Measurements from ENCODE around the gene CDC42EP3. TPM values are rescaled to one million over a fixed set of nuclear protein-coding genes. Genes with fewer than 3 reads are reported as not detected.

CDC42EP3 gene
- total and polyA plus RNA-seq, 9 donors = 17.0 to 36.6 (median 26.7) TPM

- Histone ChIP-seq H3K36me3 (ENCODE audit: control insufficient read depth, insufficient read depth, low read length) (no peaks in the 10 kb centered on the region), H3K27me3 (ENCODE audit: control insufficient read depth, insufficient read depth, low read length) (no peaks in the 10 kb centered on the region), H3K4me1 (ENCODE audit: control insufficient read depth, insufficient read depth, low read length) (no peaks in the 10 kb centered on the region), H3K27ac (ENCODE audit: low read length) (no peak overlapping the region), H3K4me3 (ENCODE audit: low read length) (no peak overlapping the region), H3K9me3 (replicated peaks; ENCODE audit: control insufficient read depth, low read depth, low read length) (no peaks in the 10 kb centered on the region)
- 57% methylated on average over 1 of the region's 2 CpGs for WGBS (ENCODE audit: insufficient coverage)
- DNase-seq = peak; percentile 42
These were observed 36.7 kb upstream of the CDC42EP3 start for GRCh38 chr2:37708146-37708545.

- no peaks in the 10 kb centered on the region for H3K36me3 ChIP-seq (ENCODE audit: control insufficient read depth, insufficient read depth, low read length)
- no peak overlapping the region for H3K27ac ChIP-seq (ENCODE audit: low read length)
- WGBS (ENCODE audit: insufficient coverage) = 67% methylated on average over 1 of the region's 1 CpG
- no peaks in the 10 kb centered on the region for H3K4me1 ChIP-seq (ENCODE audit: control insufficient read depth, insufficient read depth, low read length)
- no peak for DNase-seq
- H3K9me3 ChIP-seq (replicated peaks; ENCODE audit: control insufficient read depth, low read depth, low read length) = no peaks in the 10 kb centered on the region
- H3K27me3 ChIP-seq (ENCODE audit: control insufficient read depth, insufficient read depth, low read length) = no peaks in the 10 kb centered on the region
- no peak overlapping the region for H3K4me3 ChIP-seq (ENCODE audit: low read length)
These were observed 36.0 kb upstream of the CDC42EP3 start for GRCh38 chr2:37707393-37707792.

GRCh38 chr2:37706334-37707183 lies 35.1 kb upstream of the CDC42EP3 start:
- H3K36me3 ChIP-seq (ENCODE audit: control insufficient read depth, insufficient read depth, low read length) = no peaks in the 10 kb centered on the region
- no peaks in the 10 kb centered on the region for H3K27me3 ChIP-seq (ENCODE audit: control insufficient read depth, insufficient read depth, low read length)
- H3K27ac ChIP-seq (ENCODE audit: low read length) = no peak overlapping the region
- H3K4me3 ChIP-seq (ENCODE audit: low read length) = no peak overlapping the region
- DNase-seq = no peak
- H3K9me3 ChIP-seq (replicated peaks; ENCODE audit: control insufficient read depth, low read depth, low read length) = no peaks in the 10 kb centered on the region
- no peaks in the 10 kb centered on the region for H3K4me1 ChIP-seq (ENCODE audit: control insufficient read depth, insufficient read depth, low read length)
- WGBS (ENCODE audit: insufficient coverage) = 56% methylated on average over 2 of the region's 4 CpGs

GRCh38 chr2:37705191-37705590 lies 33.7 kb upstream of the CDC42EP3 start:
- no peak overlapping the region for H3K27ac ChIP-seq (ENCODE audit: low read length)
- no peaks in the 10 kb centered on the region for H3K27me3 ChIP-seq (ENCODE audit: control insufficient read depth, insufficient read depth, low read length)
- no CpG with 5 or more reads among the region's 2 CpGs for WGBS (ENCODE audit: insufficient coverage)
- no peaks in the 10 kb centered on the region for H3K9me3 ChIP-seq (replicated peaks; ENCODE audit: control insufficient read depth, low read depth, low read length)
- H3K36me3 ChIP-seq (ENCODE audit: control insufficient read depth, insufficient read depth, low read length) = no peaks in the 10 kb centered on the region
- no peak overlapping the region for H3K4me3 ChIP-seq (ENCODE audit: low read length)
- DNase-seq = no peak
- no peaks in the 10 kb centered on the region for H3K4me1 ChIP-seq (ENCODE audit: control insufficient read depth, insufficient read depth, low read length)

- no peak overlapping the region for H3K4me3 ChIP-seq (ENCODE audit: low read length)
- H3K9me3 ChIP-seq (replicated peaks; ENCODE audit: control insufficient read depth, low read depth, low read length) = no peaks in the 10 kb centered on the region
- DNase-seq = no peak
- H3K27me3 ChIP-seq (ENCODE audit: control insufficient read depth, insufficient read depth, low read length) = no peaks in the 10 kb centered on the region
- WGBS (ENCODE audit: insufficient coverage) = 69% methylated on average over 1 of the region's 2 CpGs
- H3K4me1 ChIP-seq (ENCODE audit: control insufficient read depth, insufficient read depth, low read length) = peaks cover 3% of the 10 kb centered on the region
- H3K27ac ChIP-seq (ENCODE audit: low read length) = no peak overlapping the region
- no peaks in the 10 kb centered on the region for H3K36me3 ChIP-seq (ENCODE audit: control insufficient read depth, insufficient read depth, low read length)
These were observed 27.6 kb upstream of the CDC42EP3 start for GRCh38 chr2:37698931-37699481.

- H3K27me3 ChIP-seq (ENCODE audit: control insufficient read depth, insufficient read depth, low read length) = no peaks in the 10 kb centered on the region
- no peak overlapping the region for H3K4me3 ChIP-seq (ENCODE audit: low read length)
- WGBS (ENCODE audit: insufficient coverage) = 55% methylated on average over 3 of the region's 4 CpGs
- DNase-seq = peak; percentile 29
- H3K4me1 ChIP-seq (ENCODE audit: control insufficient read depth, insufficient read depth, low read length) = peaks cover 3% of the 10 kb centered on the region
- H3K27ac ChIP-seq (ENCODE audit: low read length) = no peak overlapping the region
- no peaks in the 10 kb centered on the region for H3K9me3 ChIP-seq (replicated peaks; ENCODE audit: control insufficient read depth, low read depth, low read length)
- no peaks in the 10 kb centered on the region for H3K36me3 ChIP-seq (ENCODE audit: control insufficient read depth, insufficient read depth, low read length)
These were observed 23.9 kb upstream of the CDC42EP3 start for GRCh38 chr2:37695336-37695735.

- Histone ChIP-seq H3K9me3 (replicated peaks; ENCODE audit: control insufficient read depth, low read depth, low read length) (no peaks in the 10 kb centered on the region), H3K27me3 (ENCODE audit: control insufficient read depth, insufficient read depth, low read length) (no peaks in the 10 kb centered on the region), H3K4me3 (ENCODE audit: low read length) (no peak overlapping the region), H3K27ac (ENCODE audit: low read length) (no peak overlapping the region), H3K36me3 (ENCODE audit: control insufficient read depth, insufficient read depth, low read length) (no peaks in the 10 kb centered on the region), H3K4me1 (ENCODE audit: control insufficient read depth, insufficient read depth, low read length) (peaks cover 2% of the 10 kb centered on the region)
- DNase-seq = no peak
These were observed 21.3 kb upstream of the CDC42EP3 start for GRCh38 chr2:37692711-37693110.

- WGBS (ENCODE audit: insufficient coverage) = no CpG with 5 or more reads among the region's 2 CpGs
- Histone ChIP-seq H3K9me3 (replicated peaks; ENCODE audit: control insufficient read depth, low read depth, low read length) (no peaks in the 10 kb centered on the region), H3K36me3 (ENCODE audit: control insufficient read depth, insufficient read depth, low read length) (no peaks in the 10 kb centered on the region), H3K27me3 (ENCODE audit: control insufficient read depth, insufficient read depth, low read length) (no peaks in the 10 kb centered on the region), H3K27ac (ENCODE audit: low read length) (no peak overlapping the region), H3K4me3 (ENCODE audit: low read length) (no peak overlapping the region), H3K4me1 (ENCODE audit: control insufficient read depth, insufficient read depth, low read length) (peaks cover 2% of the 10 kb centered on the region)
- peak; percentile 63 for DNase-seq
These were observed 18.3 kb upstream of the CDC42EP3 start for GRCh38 chr2:37689751-37690150.

GRCh38 chr2:37688771-37689468 lies 17.5 kb upstream of the CDC42EP3 start:
- Histone ChIP-seq H3K27me3 (ENCODE audit: control insufficient read depth, insufficient read depth, low read length) (no peaks in the 10 kb centered on the region), H3K4me1 (ENCODE audit: control insufficient read depth, insufficient read depth, low read length) (peaks cover 2% of the 10 kb centered on the region), H3K27ac (ENCODE audit: low read length) (no peak overlapping the region), H3K9me3 (replicated peaks; ENCODE audit: control insufficient read depth, low read depth, low read length) (no peaks in the 10 kb centered on the region), H3K4me3 (ENCODE audit: low read length) (no peak overlapping the region), H3K36me3 (ENCODE audit: control insufficient read depth, insufficient read depth, low read length) (no peaks in the 10 kb centered on the region)
- WGBS (ENCODE audit: insufficient coverage) = 71% methylated on average over 6 of the region's 10 CpGs
- DNase-seq = no peak

- no peaks in the 10 kb centered on the region for H3K36me3 ChIP-seq (ENCODE audit: control insufficient read depth, insufficient read depth, low read length)
- no peak overlapping the region for H3K27ac ChIP-seq (ENCODE audit: low read length)
- no peak for DNase-seq
- no peak overlapping the region for H3K4me3 ChIP-seq (ENCODE audit: low read length)
- H3K27me3 ChIP-seq (ENCODE audit: control insufficient read depth, insufficient read depth, low read length) = no peaks in the 10 kb centered on the region
- no peaks in the 10 kb centered on the region for H3K9me3 ChIP-seq (replicated peaks; ENCODE audit: control insufficient read depth, low read depth, low read length)
- H3K4me1 ChIP-seq (ENCODE audit: control insufficient read depth, insufficient read depth, low read length) = peaks cover 2% of the 10 kb centered on the region
- WGBS (ENCODE audit: insufficient coverage) = no CpG with 5 or more reads among the region's 1 CpG
These were observed 15.5 kb upstream of the CDC42EP3 start for GRCh38 chr2:37686792-37687526.
